ENCODE data around the gene ITPKB.
"Not testable (repeated sequence)": the region's sequence is repeated elsewhere in the genome, so short reads cannot be mapped to it uniquely, and the experiment has no call there.

Gene ITPKB

GRCh38 chr1:226624526-226624925 is 114.6 kb downstream of the ITPKB start:
- DNase-seq (ENCODE audit: low read depth in 2 of 2) = no peak

DNA sequence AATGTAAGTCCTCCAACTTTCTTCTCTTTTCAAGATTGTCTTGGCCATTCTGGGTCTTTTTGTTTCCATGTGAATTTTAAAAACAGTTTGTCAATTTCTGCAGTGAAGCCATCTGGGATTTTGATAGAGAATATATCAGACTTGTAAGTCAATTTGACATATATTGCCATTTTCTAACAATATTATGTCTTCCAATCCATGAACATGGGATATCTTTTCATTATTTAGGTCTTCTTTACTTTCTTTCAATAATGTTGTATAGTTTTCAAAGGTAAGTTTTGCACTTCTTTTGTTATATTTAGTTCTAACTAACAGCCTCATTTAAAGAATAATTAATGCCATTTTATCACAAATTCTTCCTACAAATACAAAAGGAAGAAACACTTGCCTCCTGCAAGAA is 117.1 kb downstream of the ITPKB start:
- no peak for DNase-seq (ENCODE audit: low read depth in 2 of 2)

DNA sequence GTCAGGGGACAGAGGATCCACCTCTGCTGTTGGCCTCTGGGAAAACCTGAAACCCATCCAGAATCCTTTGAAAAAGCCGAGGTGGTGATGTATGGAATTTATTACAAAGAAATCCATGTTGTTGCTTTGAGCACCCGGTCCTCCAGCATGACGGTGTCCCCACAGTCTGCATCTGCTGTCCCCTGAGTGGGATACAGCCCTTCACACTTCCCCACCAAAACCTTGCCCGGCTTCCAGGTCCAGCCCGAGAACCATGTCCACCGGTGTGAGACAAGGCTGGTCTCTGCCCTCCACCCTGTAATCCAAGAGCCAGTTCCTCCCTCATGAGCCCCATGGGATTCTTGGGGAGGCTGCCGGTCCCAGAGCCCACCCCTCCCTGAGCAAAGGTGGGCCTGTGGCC is 120.1 kb downstream of the ITPKB start:
- no peak for DNase-seq (ENCODE audit: low read depth in 2 of 2)

DNA sequence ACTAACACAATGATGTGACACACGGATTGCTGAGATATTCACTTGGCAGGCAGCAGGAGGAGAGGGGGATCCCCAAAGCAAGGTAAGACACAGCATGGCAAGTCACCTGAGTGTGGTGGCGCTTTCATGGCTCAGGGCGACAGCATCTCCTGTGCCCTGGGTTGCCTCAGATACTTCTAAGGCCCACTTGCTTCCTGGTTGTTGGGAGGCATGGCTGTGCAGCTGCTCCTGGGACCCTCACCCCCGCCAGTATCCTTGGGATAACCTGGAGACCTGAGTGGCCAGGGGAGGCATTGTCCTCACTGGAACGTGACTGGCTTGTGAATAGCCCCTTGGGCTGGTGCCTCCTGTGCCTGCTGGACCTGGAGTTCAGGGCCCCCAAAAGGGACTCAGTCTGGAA is 120.7 kb downstream of the ITPKB start:
- DNase-seq (ENCODE audit: low read depth in 2 of 2) = no peak

DNA sequence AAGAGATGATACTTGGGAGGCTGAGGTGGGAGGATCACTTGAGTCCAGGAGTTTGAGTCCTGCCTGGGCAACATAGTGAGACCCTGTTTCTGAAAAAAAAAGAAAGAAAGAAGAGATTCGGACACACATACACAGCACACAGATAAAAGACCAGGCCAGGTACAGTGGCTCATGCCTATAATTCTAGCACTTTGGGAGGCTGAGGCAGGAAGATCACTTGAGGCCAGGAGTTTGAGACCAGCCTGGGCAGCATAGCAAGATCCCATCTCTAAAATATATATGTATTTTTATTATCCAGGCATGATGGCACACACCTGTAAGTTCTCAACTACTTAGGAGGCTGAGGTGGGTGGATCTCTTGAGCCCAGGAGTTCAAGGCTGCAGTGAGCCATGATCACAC is 121.4 kb downstream of the ITPKB start:
- DNase-seq (ENCODE audit: low read depth in 2 of 2) = not testable (repeated sequence)

GRCh38 chr1:226617109-226617508 is 122.0 kb downstream of the ITPKB start:
- no peak for DNase-seq (ENCODE audit: low read depth in 2 of 2)

GRCh38 chr1:226616636-226617035 is 122.4 kb downstream of the ITPKB start:
- no peak for DNase-seq (ENCODE audit: low read depth in 2 of 2)

GRCh38 chr1:226615876-226616275 is 123.2 kb downstream of the ITPKB start:
- no peak for DNase-seq (ENCODE audit: low read depth in 2 of 2)

DNA sequence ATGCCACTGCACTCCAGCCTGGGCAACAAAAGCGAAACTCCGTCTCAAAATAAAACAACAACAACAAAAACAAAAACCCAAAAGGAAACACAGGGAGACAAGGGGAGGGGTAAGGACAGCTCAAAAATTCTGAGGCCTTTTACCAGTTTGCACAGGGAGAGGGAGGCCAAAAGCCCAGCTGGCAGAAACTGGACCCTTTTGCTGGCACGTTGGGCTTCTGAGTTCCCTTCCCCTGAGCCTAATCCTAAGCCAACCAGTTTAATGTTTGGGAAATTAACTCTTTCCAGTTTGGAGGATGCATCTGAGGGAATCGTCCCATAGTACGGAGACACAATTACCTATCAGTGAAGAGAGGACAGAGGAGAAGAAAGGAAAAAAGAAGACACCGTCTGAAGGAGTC is 127.1 kb downstream of the ITPKB start:
- not testable (repeated sequence) for DNase-seq (ENCODE audit: low read depth in 2 of 2)

- no peak for DNase-seq (ENCODE audit: low read depth in 2 of 2)
These were observed 127.8 kb downstream of the ITPKB start for GRCh38 chr1:226611301-226611700.

GRCh38 chr1:226610671-226611070 is 128.4 kb downstream of the ITPKB start:
- no peak for DNase-seq (ENCODE audit: low read depth in 2 of 2)

- DNase-seq (ENCODE audit: low read depth in 2 of 2) = no peak
These were observed 129.1 kb downstream of the ITPKB start for GRCh38 chr1:226609836-226610455.

- DNase-seq (ENCODE audit: low read depth in 2 of 2) = peak; percentile 43 to 49
These were observed 130.2 kb downstream of the ITPKB start for GRCh38 chr1:226608699-226609505.

GRCh38 chr1:226607821-226608220 is 131.3 kb downstream of the ITPKB start:
- no peak for DNase-seq (ENCODE audit: low read depth in 2 of 2)

DNA sequence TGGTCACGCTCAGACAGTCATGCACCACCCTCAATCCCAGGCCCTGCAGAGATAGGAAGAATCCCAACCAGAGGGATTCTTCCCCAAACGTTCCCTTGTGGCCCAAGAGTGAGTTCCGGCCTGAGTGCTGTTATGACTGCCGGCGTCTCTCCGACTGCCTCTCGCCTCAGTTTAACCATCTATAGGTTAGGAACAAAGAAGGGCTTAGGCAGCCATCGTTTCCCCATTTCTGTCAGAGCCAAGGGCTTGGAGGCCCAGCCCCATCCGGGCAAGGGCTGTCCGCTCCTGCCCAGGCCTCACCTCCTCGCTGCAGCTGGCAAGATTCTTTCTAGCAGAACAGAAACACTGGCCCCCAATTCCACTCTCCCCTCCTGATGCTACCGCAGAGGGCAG is 131.8 kb downstream of the ITPKB start:
- no peak for DNase-seq (ENCODE audit: low read depth in 2 of 2)

DNA sequence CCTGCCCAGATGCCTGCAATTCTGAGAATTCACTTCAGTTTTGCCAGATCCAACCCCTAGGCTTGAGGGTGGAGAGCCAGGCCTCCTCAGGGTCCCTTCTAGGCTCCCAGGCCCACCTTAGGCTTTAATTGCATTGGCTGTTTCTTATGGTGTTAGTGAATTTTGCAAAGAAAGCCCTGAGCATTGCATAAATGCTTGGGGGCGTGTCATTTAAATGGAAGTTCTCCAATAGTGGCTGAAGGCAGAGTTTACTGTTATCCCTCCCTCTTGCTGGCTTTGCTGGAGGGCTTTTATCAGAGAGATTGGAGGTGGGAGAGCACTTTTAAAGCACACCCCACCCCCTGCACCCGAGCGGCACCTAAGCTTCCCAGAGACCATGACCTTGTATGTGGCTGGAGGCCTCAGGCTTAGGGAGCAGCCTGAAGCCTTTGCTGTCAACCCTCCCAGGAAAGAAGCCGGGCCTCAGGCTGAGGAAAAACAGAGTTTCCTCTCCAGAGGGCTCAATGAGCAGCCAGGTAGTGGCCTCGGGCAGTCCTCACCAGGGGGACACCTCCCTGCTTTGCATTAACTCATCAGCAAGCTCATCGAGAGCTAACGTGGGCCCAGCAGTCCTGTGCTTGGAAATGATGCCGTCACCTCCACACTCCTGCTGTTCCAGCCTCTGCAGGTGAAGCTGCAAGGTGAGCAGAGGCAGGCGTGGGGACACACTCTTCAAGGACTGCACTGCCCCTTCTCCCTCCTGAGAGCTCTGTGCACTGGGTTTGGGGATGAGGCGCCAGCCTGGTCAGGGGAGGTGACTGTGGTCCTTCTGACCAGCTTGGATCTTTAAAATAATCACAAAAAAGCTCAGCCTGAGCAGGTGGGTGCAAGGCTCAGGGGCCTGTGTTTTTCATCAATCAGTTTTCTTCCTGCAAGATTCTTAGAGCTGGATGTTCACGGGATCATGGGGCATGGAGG is 132.5 kb downstream of the ITPKB start:
- DNase-seq (ENCODE audit: low read depth in 2 of 2) = no peak

- no peak for DNase-seq (ENCODE audit: low read depth in 2 of 2)
These were observed 133.6 kb downstream of the ITPKB start for GRCh38 chr1:226605318-226605950.

DNA sequence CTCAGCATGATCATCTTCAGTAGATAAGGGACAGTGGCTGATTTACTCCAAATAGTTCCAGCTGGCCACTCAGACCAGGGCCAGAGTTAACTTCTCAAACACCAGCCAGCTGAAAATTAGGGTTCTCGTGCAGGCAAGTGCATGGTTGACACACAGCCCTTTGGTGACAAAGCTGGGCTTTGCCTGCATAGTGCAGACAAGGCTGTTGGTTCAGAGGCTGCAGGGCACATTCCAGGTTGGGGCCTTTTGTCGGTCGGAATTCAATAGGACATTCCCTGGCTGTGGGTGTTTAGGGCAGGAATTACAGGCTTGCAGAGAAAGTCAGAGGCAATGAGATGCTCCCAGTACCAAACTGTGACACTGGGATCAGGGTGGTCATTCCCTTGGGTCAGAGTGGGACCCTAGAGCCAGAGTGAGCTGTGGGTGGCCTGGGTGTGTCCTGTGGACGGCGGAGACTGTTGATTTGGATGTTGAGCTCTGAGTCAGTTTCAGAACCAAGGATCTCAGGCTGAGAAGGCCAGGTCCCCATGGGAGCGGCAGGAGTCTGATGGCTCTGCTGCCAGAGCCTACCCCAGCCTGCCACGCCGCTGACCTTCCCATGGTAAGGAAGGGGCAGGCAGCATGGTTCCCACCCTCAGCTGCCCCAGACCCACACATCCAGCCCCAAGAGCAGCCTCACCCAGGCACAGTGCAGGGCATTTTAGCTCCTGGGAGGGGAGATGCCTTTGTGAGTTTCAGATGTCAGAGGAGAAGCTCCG is 134.3 kb downstream of the ITPKB start:
- no peak for DNase-seq (ENCODE audit: low read depth in 2 of 2)

GRCh38 chr1:226603858-226604559 is 135.1 kb downstream of the ITPKB start:
- DNase-seq (ENCODE audit: low read depth in 2 of 2) = no peak

Data from stimulated activated CD8-positive, alpha-beta memory T cell treated with anti-CD3 and anti-CD28 coated beads, Interleukin-7, amount 100 ng/mL, for 4 hours (primary cell).